ENCODE measurements around the gene ABCF3. TPM values are rescaled to one million over a fixed set of nuclear protein-coding genes. Genes with fewer than 3 reads are reported as not detected.
A peak's percentile ranks its signal among the peaks of the same experiment; 100 is the strongest.

ABCF3 gene
- total RNA-seq, 1 experiment from 2014 or later = 56.1 TPM

DNA sequence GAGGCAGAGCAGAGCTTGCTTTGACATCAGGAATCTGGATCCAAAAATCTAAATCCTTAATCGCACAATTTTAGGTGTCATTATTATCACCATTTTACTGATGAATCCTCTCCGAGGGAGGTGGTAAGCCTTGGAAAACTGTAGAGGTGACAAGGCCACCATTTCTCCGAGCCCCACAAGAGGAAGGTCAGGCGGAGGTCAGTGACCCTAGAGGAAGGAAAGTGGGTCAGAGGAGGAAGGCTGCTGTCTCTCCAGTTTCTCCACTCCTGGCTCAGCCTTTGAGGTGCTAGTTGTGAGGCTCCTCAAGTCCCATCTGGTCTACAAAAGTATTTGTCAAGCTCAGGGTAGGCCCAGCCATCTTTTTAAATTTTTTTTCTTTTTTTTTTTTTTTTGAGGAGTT lies 27.6 kb upstream of the ABCF3 start:
- WGBS (ENCODE audit: extremely low coverage, insufficient read length, low lambda C conversion rate) = no CpG with 5 or more reads among the region's 4 CpGs
- no peak overlapping the region for H3K27ac ChIP-seq (ENCODE audit: insufficient read length, low read depth, low read length)
- H3T11ph ChIP-seq (ENCODE audit: low read length) = no peak overlapping the region
- no peak overlapping the region for H2AK5ac ChIP-seq (ENCODE audit: insufficient read length, low read length)
- H2BK5ac ChIP-seq (ENCODE audit: insufficient read length, low read length) = no peak overlapping the region
- no peak overlapping the region for H2BK15ac ChIP-seq (ENCODE audit: low read depth, low read length)
- H3K18ac ChIP-seq (ENCODE audit: insufficient read length, low read depth, low read length) = no peak overlapping the region
- no peak overlapping the region for H3K23ac ChIP-seq (ENCODE audit: insufficient read length, low read depth, low read length)
- H3K14ac ChIP-seq (ENCODE audit: insufficient read depth, low read length) = no peak overlapping the region
- peak overlapping the region in 2 of 3 experiments; percentile 36 to 70; a peak in 2 of 7 replicates for H3K27ac Mint-ChIP-seq
- no peaks in the 10 kb centered on the region for H3K27me3 Mint-ChIP-seq (ENCODE audit: low read depth)
- no peak overlapping the region for H3K4me2 ChIP-seq (ENCODE audit: insufficient read depth, insufficient read length, low read length)
- H3K4me1 ChIP-seq (ENCODE audit: insufficient read depth, low read length) = no peaks in the 10 kb centered on the region; the same call in 1 of the 2 replicates
- peaks cover 23% of the 10 kb centered on the region; the same call in 1 of the 2 replicates for H3K79me2 ChIP-seq (ENCODE audit: insufficient read depth, low read length)
- H4K5ac ChIP-seq (ENCODE audit: insufficient read length, low read depth, low read length) = no peak overlapping the region
- no peaks in the 10 kb centered on the region for H4K20me1 ChIP-seq (ENCODE audit: control insufficient read depth, insufficient read depth, insufficient read length)
- no peak overlapping the region for H2BK12ac ChIP-seq (ENCODE audit: insufficient read length, low read depth, low read length)
- H4K8ac ChIP-seq (replicated peaks; ENCODE audit: insufficient read length, low read depth, low read length) = no peak overlapping the region
- peaks cover 3% of the 10 kb centered on the region for H3K79me1 ChIP-seq (ENCODE audit: insufficient read depth, low read depth, low read length, poor library complexity, severe bottlenecking)
- no peak overlapping the region for H3K9ac ChIP-seq (ENCODE audit: extremely low read depth, insufficient read length, low read length)
- no peak overlapping the region for H2BK20ac ChIP-seq (ENCODE audit: low read depth, low read length, poor library complexity, severe bottlenecking)
- peaks cover 11 to 21% of the 10 kb centered on the region in 2 experiments for H3K4me1 Mint-ChIP-seq
- H3K36me3 Mint-ChIP-seq (ENCODE audit: insufficient read depth in 1 of 3, low read depth in 3 of 3) = peaks cover 5 to 21% (median 13%) of the 10 kb centered on the region in 3 experiments; a peak in 6 of 7 replicates
- no peak overlapping the region for H3K56ac ChIP-seq (ENCODE audit: insufficient read length, low read depth, low read length)
- peaks cover 6% of the 10 kb centered on the region for H3K23me2 ChIP-seq (ENCODE audit: insufficient read length, low read depth, low read length, poor library complexity, severe bottlenecking)
- no peaks in the 10 kb centered on the region for H3K27me3 ChIP-seq (ENCODE audit: insufficient read depth, low read length)
- DNase-seq = no peak
- H3K9me3 ChIP-seq (ENCODE audit: control insufficient read depth, low read depth, low read length) = no peaks in the 10 kb centered on the region
- TF ChIP-seq CTCF (conservative IDR thresholded peaks at IDR 0.05) = no peak
- no peak overlapping the region for H3K4me3 Mint-ChIP-seq
- no peaks in the 10 kb centered on the region; a peak in 1 of 5 replicates for H3K9me3 Mint-ChIP-seq
- H3K4ac ChIP-seq (ENCODE audit: low read depth, low read length) = no peak overlapping the region
- H2BK120ac ChIP-seq (ENCODE audit: low read depth, low read length, poor library complexity, severe bottlenecking) = no peak overlapping the region
- H2AFZ ChIP-seq (ENCODE audit: low read length) = no peak overlapping the region
- no peak overlapping the region for H4K91ac ChIP-seq (ENCODE audit: insufficient read length, low read depth, low read length)
